ENCODE results near the gene LIN37. TPM values are rescaled to one million over a fixed set of nuclear protein-coding genes. Genes with fewer than 3 reads are reported as not detected.

Gene LIN37
- total RNA-seq, 1 experiment from 2014 or later = 5.9 TPM

GRCh38 chr19:35759697-35760096 is 11.3 kb downstream of the LIN37 start:
- no CpG with 5 or more reads among the region's 2 CpGs for WGBS (ENCODE audit: extremely low coverage, insufficient read length, low lambda C conversion rate)
- no peak overlapping the region for H3K4me2 ChIP-seq (ENCODE audit: insufficient read depth, insufficient read length, low read length)
- Mint-ChIP-seq H3K27me3 (ENCODE audit: low read depth) (peaks cover 6% of the 10 kb centered on the region), H3K4me3 (peak overlapping the region; percentile 91 to 95), H3K27ac (no peak overlapping the region), H3K4me1 (peaks cover 12 to 23% of the 10 kb centered on the region in 2 experiments), H3K9me3 (no peaks in the 10 kb centered on the region), H3K36me3 (ENCODE audit: insufficient read depth in 1 of 3, low read depth in 3 of 3) (peaks cover 6 to 36% (median 34%) of the 10 kb centered on the region in 3 experiments; a peak in 6 of 7 replicates)
- TF ChIP-seq CTCF (conservative IDR thresholded peaks at IDR 0.05) = no peak
- H2AK5ac ChIP-seq (ENCODE audit: insufficient read length, low read length) = no peak overlapping the region
- H3T11ph ChIP-seq (ENCODE audit: low read length) = no peak overlapping the region
- no peak overlapping the region for H2BK12ac ChIP-seq (ENCODE audit: insufficient read length, low read depth, low read length)
- H3K14ac ChIP-seq (ENCODE audit: insufficient read depth, low read length) = no peak overlapping the region
- no peak for DNase-seq
- H2BK15ac ChIP-seq (ENCODE audit: low read depth, low read length) = no peak overlapping the region; the same call in 1 of the 2 replicates
- no peak overlapping the region for H3K27ac ChIP-seq (ENCODE audit: insufficient read length, low read depth, low read length)
- H3K23me2 ChIP-seq (ENCODE audit: insufficient read length, low read depth, low read length, poor library complexity, severe bottlenecking) = peaks cover 15% of the 10 kb centered on the region
- H3K9ac ChIP-seq (ENCODE audit: extremely low read depth, insufficient read length, low read length) = no peak overlapping the region
- no peak overlapping the region for H4K5ac ChIP-seq (ENCODE audit: insufficient read length, low read depth, low read length)
- no peak overlapping the region for H2BK120ac ChIP-seq (ENCODE audit: low read depth, low read length, poor library complexity, severe bottlenecking)
- no peaks in the 10 kb centered on the region for H3K79me2 ChIP-seq (ENCODE audit: insufficient read depth, low read length)
- H2AFZ ChIP-seq (ENCODE audit: low read length) = no peak overlapping the region
- H3K56ac ChIP-seq (ENCODE audit: insufficient read length, low read depth, low read length) = no peak overlapping the region
- H3K18ac ChIP-seq (ENCODE audit: insufficient read length, low read depth, low read length) = no peak overlapping the region
- no peak overlapping the region for H3K4ac ChIP-seq (ENCODE audit: low read depth, low read length)
- H3K27me3 ChIP-seq (ENCODE audit: insufficient read depth, low read length) = no peaks in the 10 kb centered on the region
- no peak overlapping the region for H3K23ac ChIP-seq (ENCODE audit: insufficient read length, low read depth, low read length)
- H3K9me3 ChIP-seq (ENCODE audit: control insufficient read depth, low read depth, low read length) = no peaks in the 10 kb centered on the region
- no peaks in the 10 kb centered on the region for H4K20me1 ChIP-seq (ENCODE audit: control insufficient read depth, insufficient read depth, insufficient read length)
- H2BK5ac ChIP-seq (ENCODE audit: insufficient read length, low read length) = no peak overlapping the region
- H3K79me1 ChIP-seq (ENCODE audit: insufficient read depth, low read depth, low read length, poor library complexity, severe bottlenecking) = no peaks in the 10 kb centered on the region
- no peaks in the 10 kb centered on the region for H3K4me1 ChIP-seq (ENCODE audit: insufficient read depth, low read length)
- H4K91ac ChIP-seq (ENCODE audit: insufficient read length, low read depth, low read length) = no peak overlapping the region
- no peak overlapping the region for H4K8ac ChIP-seq (replicated peaks; ENCODE audit: insufficient read length, low read depth, low read length)
- no peak overlapping the region for H2BK20ac ChIP-seq (ENCODE audit: low read depth, low read length, poor library complexity, severe bottlenecking)

Measured in H9 (cell line).